ENCODE measurements around the gene TEX36. TPM values are rescaled to one million over a fixed set of nuclear protein-coding genes. Genes with fewer than 3 reads are reported as not detected.
A peak's percentile ranks its signal among the peaks of the same experiment; 100 is the strongest.

The TEX36 gene
- total and polyA plus RNA-seq, 4 donors, result not detected

DNA sequence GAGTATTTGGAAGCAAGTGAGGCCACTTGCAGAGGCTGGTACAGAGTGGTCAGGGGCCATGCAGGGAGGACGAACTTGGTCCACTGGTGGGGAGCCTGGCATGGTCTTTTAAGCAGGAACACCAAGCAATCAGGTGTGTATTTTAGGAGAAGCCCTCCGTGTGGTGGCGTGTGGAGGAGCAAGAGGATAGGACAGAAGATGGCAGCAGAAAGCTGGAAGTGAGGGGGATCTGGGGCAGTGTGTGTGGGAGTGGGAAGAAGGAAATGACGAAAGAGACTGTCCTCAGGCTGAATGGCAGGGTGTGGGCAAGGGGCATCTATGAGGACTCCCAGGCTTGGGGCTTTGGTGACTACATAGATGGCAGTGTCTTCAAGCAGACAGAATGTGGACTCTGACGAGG is 51.2 kb downstream of the TEX36 start:
- 85 to 87% methylated on average over 5 of the region's 5 CpGs for WGBS, 2 donors
- DNase-seq (no peak), ATAC-seq (ENCODE audit: insufficient read depth, low FRiP score) (no peak)
- Histone ChIP-seq H3K4me3 (no peak overlapping the region), H3K9ac (ENCODE audit: insufficient read depth in 1 of 2, low read length in 2 of 2) (no peak overlapping the region), H3K36me3 (ENCODE audit: control insufficient read depth in 4 of 4, insufficient read depth in 4 of 4, low read length in 4 of 4) (no peaks in the 10 kb centered on the region), H3K27ac (ENCODE audit: low read depth in 1 of 2, low read length in 1 of 2) (no peak overlapping the region), H3K4me1 (ENCODE audit: control insufficient read depth in 5 of 5, insufficient read depth in 5 of 5, low read length in 5 of 5) (peaks cover 0 to 7% (median 0%) of the 10 kb centered on the region in 5 donors), H3K27me3 (ENCODE audit: control insufficient read depth in 3 of 3, insufficient read depth in 3 of 3, low read length in 2 of 3) (no peaks in the 10 kb centered on the region), H3K9me3 (ENCODE audit: control insufficient read depth in 4 of 4, insufficient read depth in 3 of 4, low read length in 3 of 4) (no peaks in the 10 kb centered on the region)
- TF ChIP-seq, protein P1, sequence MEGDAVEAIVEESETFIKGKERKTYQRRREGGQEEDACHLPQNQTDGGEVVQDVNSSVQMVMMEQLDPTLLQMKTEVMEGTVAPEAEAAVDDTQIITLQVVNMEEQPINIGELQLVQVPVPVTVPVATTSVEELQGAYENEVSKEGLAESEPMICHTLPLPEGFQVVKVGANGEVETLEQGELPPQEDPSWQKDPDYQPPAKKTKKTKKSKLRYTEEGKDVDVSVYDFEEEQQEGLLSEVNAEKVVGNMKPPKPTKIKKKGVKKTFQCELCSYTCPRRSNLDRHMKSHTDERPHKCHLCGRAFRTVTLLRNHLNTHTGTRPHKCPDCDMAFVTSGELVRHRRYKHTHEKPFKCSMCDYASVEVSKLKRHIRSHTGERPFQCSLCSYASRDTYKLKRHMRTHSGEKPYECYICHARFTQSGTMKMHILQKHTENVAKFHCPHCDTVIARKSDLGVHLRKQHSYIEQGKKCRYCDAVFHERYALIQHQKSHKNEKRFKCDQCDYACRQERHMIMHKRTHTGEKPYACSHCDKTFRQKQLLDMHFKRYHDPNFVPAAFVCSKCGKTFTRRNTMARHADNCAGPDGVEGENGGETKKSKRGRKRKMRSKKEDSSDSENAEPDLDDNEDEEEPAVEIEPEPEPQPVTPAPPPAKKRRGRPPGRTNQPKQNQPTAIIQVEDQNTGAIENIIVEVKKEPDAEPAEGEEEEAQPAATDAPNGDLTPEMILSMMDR (IDR thresholded peaks at IDR 0.05; ENCODE audit: control extremely low read depth, extremely low read depth), result no peak

GRCh38 chr10:125629758-125630376 is 53.1 kb downstream of the TEX36 start:
- WGBS, 2 donors, result 87 to 89% methylated on average over 3 of the region's 3 CpGs
- TF ChIP-seq, protein P1 (IDR thresholded peaks at IDR 0.05; ENCODE audit: control extremely low read depth, extremely low read depth), result no peak
- Histone ChIP-seq H3K9me3 (ENCODE audit: control insufficient read depth in 4 of 4, insufficient read depth in 3 of 4, low read length in 3 of 4) (peaks cover 0 to 2% (median 0%) of the 10 kb centered on the region in 4 donors), H3K9ac (ENCODE audit: insufficient read depth in 1 of 2, low read length in 2 of 2) (no peak overlapping the region), H3K36me3 (ENCODE audit: control insufficient read depth in 4 of 4, insufficient read depth in 4 of 4, low read length in 4 of 4) (no peaks in the 10 kb centered on the region), H3K27ac (ENCODE audit: low read depth in 1 of 2, low read length in 1 of 2) (no peak overlapping the region), H3K27me3 (ENCODE audit: control insufficient read depth in 3 of 3, insufficient read depth in 3 of 3, low read length in 2 of 3) (no peaks in the 10 kb centered on the region), H3K4me3 (no peak overlapping the region), H3K4me1 (ENCODE audit: control insufficient read depth in 5 of 5, insufficient read depth in 5 of 5, low read length in 5 of 5) (peaks cover 0 to 14% (median 0%) of the 10 kb centered on the region in 5 donors)
- DNase-seq, result peak in 2 of 3 donors; percentile 52 to 77
- ATAC-seq (ENCODE audit: insufficient read depth, low FRiP score), result no peak

- no peak for ATAC-seq (ENCODE audit: insufficient read depth, low FRiP score)
- Histone ChIP-seq H3K4me1 (ENCODE audit: control insufficient read depth in 5 of 5, insufficient read depth in 5 of 5, low read length in 5 of 5) (peaks cover 0 to 14% (median 0%) of the 10 kb centered on the region in 5 donors), H3K27ac (ENCODE audit: low read depth in 1 of 2, low read length in 1 of 2) (no peak overlapping the region), H3K9ac (ENCODE audit: insufficient read depth in 1 of 2, low read length in 2 of 2) (no peak overlapping the region), H3K36me3 (ENCODE audit: control insufficient read depth in 4 of 4, insufficient read depth in 4 of 4, low read length in 4 of 4) (no peaks in the 10 kb centered on the region), H3K27me3 (ENCODE audit: control insufficient read depth in 3 of 3, insufficient read depth in 3 of 3, low read length in 2 of 3) (no peaks in the 10 kb centered on the region), H3K4me3 (no peak overlapping the region), H3K9me3 (ENCODE audit: control insufficient read depth in 4 of 4, insufficient read depth in 3 of 4, low read length in 3 of 4) (peaks cover 0 to 3% (median 0%) of the 10 kb centered on the region in 4 donors)
- WGBS, 2 donors, result 70 to 72% methylated on average over 11 of the region's 11 CpGs
- DNase-seq, result peak in 2 of 3 donors; percentile 7 to 30
- TF ChIP-seq, protein P1 (IDR thresholded peaks at IDR 0.05; ENCODE audit: control extremely low read depth, extremely low read depth), result no peak
These were observed 54.6 kb downstream of the TEX36 start for GRCh38 chr10:125628104-125629049.

Data from lung (tissue), 12 donors.